ENCODE results near the gene WDTC1. TPM values are rescaled to one million over a fixed set of nuclear protein-coding genes. Genes with fewer than 3 reads are reported as not detected.

Gene WDTC1
- total and polyA plus RNA-seq, 9 of the 15 experiments (the other 6 are each of a cell fraction or from before 2014, with no cell fraction given): 0.18 to 32.3 (median 8.8) TPM

DNA sequence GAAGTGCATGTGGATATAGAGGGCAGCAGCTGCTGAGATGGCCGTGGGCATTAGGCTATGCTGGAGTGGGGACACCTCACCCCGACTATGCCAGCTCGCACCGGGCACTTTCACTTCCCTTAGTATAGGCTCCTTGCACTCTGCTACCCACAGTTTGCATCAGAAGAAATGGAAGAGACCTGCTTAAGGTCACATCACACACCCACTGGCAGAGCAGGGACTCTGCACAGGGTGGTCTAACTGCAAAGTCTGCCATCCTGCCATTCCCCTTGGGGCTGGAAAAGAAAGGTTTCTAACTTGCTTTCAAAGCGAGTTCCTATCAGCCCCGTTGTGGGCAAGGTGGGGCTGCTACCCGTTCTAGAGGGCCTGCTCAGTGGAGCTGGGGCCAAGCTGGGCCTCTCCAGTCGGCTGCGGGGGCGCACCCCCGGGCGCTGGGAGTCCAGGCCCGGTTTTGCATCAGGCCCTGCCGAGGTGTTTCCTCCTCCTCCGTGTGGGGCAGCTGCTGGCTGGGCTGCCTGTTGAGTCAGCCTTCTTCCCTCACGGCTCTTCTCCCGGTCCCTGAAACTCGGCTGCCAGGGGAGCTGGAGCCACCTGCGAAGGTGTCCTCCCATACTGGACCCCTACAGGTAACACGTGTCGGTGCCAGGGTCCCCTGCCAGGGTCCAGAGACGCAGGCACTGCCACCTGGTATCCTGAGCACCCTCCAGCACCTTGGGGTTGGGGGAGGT lies 107.3 kb downstream of the WDTC1 start, which contains the start of gene SYTL1 (continued):
- TF ChIP-seq, protein P1, sequence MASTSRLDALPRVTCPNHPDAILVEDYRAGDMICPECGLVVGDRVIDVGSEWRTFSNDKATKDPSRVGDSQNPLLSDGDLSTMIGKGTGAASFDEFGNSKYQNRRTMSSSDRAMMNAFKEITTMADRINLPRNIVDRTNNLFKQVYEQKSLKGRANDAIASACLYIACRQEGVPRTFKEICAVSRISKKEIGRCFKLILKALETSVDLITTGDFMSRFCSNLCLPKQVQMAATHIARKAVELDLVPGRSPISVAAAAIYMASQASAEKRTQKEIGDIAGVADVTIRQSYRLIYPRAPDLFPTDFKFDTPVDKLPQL (IDR thresholded peaks at IDR 0.05; ENCODE audit: extremely low read depth, insufficient read length): no peak
- TF ChIP-seq RB1 (IDR thresholded peaks at IDR 0.05; ENCODE audit: low read depth) (no peak), TAF7 (tag; IDR thresholded peaks at IDR 0.05) (no peak), TCFL5 (CRISPR knock-in tag; conservative IDR thresholded peaks at IDR 0.05) (no peak), RBFOX2 (IDR thresholded peaks at IDR 0.05; ENCODE audit: low read depth, low read length) (peak; percentile 67), ZNF707 (CRISPR knock-in tag; conservative IDR thresholded peaks at IDR 0.05) (no peak), SREBF1 (IDR thresholded peaks at IDR 0.05; ENCODE audit: borderline replicate concordance, low read depth, low read length) (no peak), GABPB2 (CRISPR knock-in tag; conservative IDR thresholded peaks at IDR 0.05) (no peak), SIN3B (IDR thresholded peaks at IDR 0.05; ENCODE audit: low read depth) (no peak), CREM (IDR thresholded peaks at IDR 0.05; ENCODE audit: low read depth) (peak; percentile 15; the same call in 1 of the 2 replicates), OTX1 (CRISPR knock-in tag; IDR thresholded peaks at IDR 0.05) (no peak), KAT7 (CRISPR knock-in tag; IDR thresholded peaks at IDR 0.05; ENCODE audit: borderline replicate concordance) (no peak), RFX1 (IDR thresholded peaks at IDR 0.05) (no peak), BACH1 (tag; IDR thresholded peaks at IDR 0.05) (no peak), ZNF780A (CRISPR knock-in tag; IDR thresholded peaks at IDR 0.05) (no peak), ETV5 (CRISPR knock-in tag; IDR thresholded peaks at IDR 0.05; ENCODE audit: low read depth) (0 out of 2 replicates have a peak, but pooled peaks have one; percentile 6), KLF6 (CRISPR knock-in tag; IDR thresholded peaks at IDR 0.05; ENCODE audit: borderline replicate concordance) (no peak), NCOR1 (IDR thresholded peaks at IDR 0.05) (no peak), CTBP1 (IDR thresholded peaks at IDR 0.05; ENCODE audit: borderline replicate concordance) (peak; percentile 44; the same call in 1 of the 2 replicates)
- TF ChIP-seq, protein P2, sequence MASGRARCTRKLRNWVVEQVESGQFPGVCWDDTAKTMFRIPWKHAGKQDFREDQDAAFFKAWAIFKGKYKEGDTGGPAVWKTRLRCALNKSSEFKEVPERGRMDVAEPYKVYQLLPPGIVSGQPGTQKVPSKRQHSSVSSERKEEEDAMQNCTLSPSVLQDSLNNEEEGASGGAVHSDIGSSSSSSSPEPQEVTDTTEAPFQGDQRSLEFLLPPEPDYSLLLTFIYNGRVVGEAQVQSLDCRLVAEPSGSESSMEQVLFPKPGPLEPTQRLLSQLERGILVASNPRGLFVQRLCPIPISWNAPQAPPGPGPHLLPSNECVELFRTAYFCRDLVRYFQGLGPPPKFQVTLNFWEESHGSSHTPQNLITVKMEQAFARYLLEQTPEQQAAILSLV (tag; IDR thresholded peaks at IDR 0.05): no peak
- TF ChIP-seq, protein P3, sequence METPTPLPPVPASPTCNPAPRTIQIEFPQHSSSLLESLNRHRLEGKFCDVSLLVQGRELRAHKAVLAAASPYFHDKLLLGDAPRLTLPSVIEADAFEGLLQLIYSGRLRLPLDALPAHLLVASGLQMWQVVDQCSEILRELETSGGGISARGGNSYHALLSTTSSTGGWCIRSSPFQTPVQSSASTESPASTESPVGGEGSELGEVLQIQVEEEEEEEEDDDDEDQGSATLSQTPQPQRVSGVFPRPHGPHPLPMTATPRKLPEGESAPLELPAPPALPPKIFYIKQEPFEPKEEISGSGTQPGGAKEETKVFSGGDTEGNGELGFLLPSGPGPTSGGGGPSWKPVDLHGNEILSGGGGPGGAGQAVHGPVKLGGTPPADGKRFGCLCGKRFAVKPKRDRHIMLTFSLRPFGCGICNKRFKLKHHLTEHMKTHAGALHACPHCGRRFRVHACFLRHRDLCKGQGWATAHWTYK (CRISPR knock-in tag; IDR thresholded peaks at IDR 0.05): no peak
- TF ChIP-seq, protein P4, sequence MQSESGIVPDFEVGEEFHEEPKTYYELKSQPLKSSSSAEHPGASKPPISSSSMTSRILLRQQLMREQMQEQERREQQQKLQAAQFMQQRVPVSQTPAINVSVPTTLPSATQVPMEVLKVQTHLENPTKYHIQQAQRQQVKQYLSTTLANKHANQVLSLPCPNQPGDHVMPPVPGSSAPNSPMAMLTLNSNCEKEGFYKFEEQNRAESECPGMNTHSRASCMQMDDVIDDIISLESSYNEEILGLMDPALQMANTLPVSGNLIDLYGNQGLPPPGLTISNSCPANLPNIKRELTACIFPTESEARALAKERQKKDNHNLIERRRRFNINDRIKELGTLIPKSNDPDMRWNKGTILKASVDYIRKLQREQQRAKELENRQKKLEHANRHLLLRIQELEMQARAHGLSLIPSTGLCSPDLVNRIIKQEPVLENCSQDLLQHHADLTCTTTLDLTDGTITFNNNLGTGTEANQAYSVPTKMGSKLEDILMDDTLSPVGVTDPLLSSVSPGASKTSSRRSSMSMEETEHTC (IDR thresholded peaks at IDR 0.05): no peak
- TF ChIP-seq, protein P5, sequence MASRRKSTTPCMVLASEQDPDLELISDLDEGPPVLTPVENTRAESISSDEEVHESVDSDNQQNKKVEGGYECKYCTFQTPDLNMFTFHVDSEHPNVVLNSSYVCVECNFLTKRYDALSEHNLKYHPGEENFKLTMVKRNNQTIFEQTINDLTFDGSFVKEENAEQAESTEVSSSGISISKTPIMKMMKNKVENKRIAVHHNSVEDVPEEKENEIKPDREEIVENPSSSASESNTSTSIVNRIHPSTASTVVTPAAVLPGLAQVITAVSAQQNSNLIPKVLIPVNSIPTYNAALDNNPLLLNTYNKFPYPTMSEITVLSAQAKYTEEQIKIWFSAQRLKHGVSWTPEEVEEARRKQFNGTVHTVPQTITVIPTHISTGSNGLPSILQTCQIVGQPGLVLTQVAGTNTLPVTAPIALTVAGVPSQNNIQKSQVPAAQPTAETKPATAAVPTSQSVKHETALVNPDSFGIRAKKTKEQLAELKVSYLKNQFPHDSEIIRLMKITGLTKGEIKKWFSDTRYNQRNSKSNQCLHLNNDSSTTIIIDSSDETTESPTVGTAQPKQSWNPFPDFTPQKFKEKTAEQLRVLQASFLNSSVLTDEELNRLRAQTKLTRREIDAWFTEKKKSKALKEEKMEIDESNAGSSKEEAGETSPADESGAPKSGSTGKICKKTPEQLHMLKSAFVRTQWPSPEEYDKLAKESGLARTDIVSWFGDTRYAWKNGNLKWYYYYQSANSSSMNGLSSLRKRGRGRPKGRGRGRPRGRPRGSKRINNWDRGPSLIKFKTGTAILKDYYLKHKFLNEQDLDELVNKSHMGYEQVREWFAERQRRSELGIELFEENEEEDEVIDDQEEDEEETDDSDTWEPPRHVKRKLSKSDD (conservative IDR thresholded peaks at IDR 0.05; ENCODE audit: low read length): no peak

Data from K562 (cell line).